ENCODE data around the gene WDR70. TPM values are rescaled to one million over a fixed set of nuclear protein-coding genes. Genes with fewer than 3 reads are reported as not detected.
"Not testable (repeated sequence)": the region's sequence is repeated elsewhere in the genome, so short reads cannot be mapped to it uniquely, and the experiment has no call there.

Gene WDR70
- total and polyA plus RNA-seq, 2 donors (not counting 1 experiment from before 2014, with no cell fraction given) = 31.4 to 34.0 TPM

GRCh38 chr5:37645707-37646106 is 266.6 kb downstream of the WDR70 start:
- no peak for DNase-seq (ENCODE audit: low read depth in 2 of 2)
- Histone ChIP-seq H3K36me3 (ENCODE audit: control insufficient read depth, insufficient read depth, low read length) (no peaks in the 10 kb centered on the region), H3K27me3 (ENCODE audit: control insufficient read depth, insufficient read depth, low read length) (no peaks in the 10 kb centered on the region), H3K4me2 (ENCODE audit: extremely low read depth, insufficient read depth, low read length) (no peak overlapping the region), H3K4me3 (replicated peaks in 1 of 4; ENCODE audit: control extremely low read depth in 1 of 4, insufficient read depth in 1 of 4, low read depth in 3 of 4, low read length in 4 of 4) (no peak overlapping the region), H3K79me2 (ENCODE audit: control insufficient read depth, insufficient read depth, low read length) (no peaks in the 10 kb centered on the region), H2AFZ (ENCODE audit: low read length) (no peak overlapping the region), H3K4me1 (ENCODE audit: control insufficient read depth, extremely low read depth, insufficient read depth, low read length) (no peaks in the 10 kb centered on the region), H3K9me3 (ENCODE audit: control insufficient read depth, insufficient read depth, low read depth, low read length) (no peaks in the 10 kb centered on the region), H3K27ac (ENCODE audit: insufficient read depth, low read length) (no peak overlapping the region), H3K9ac (ENCODE audit: insufficient read depth, low read length) (no peak overlapping the region), H4K20me1 (ENCODE audit: control insufficient read depth, extremely low read depth, insufficient read depth, low read length) (no peaks in the 10 kb centered on the region)
- TF ChIP-seq EZH2 (IDR thresholded peaks at IDR 0.05; ENCODE audit: low read length, missing control alignments) = no peak
- no peak for TF ChIP-seq CTCF (conservative IDR thresholded peaks at IDR 0.05 in 1 of 2, IDR thresholded peaks at IDR 0.05 in 1 of 2; ENCODE audit: low read depth in 1 of 2, low read length in 2 of 2)

GRCh38 chr5:37654566-37654965 is 275.4 kb downstream of the WDR70 start:
- DNase-seq (ENCODE audit: low read depth in 2 of 2); H2AFZ ChIP-seq (ENCODE audit: low read length); H3K27me3 ChIP-seq (ENCODE audit: control insufficient read depth, insufficient read depth, low read length); H4K20me1 ChIP-seq (ENCODE audit: control insufficient read depth, extremely low read depth, insufficient read depth, low read length); H3K4me3 ChIP-seq (replicated peaks in 1 of 4; ENCODE audit: control extremely low read depth in 1 of 4, insufficient read depth in 1 of 4, low read depth in 3 of 4, low read length in 4 of 4); H3K9me3 ChIP-seq (ENCODE audit: control insufficient read depth, insufficient read depth, low read depth, low read length); H3K4me1 ChIP-seq (ENCODE audit: control insufficient read depth, extremely low read depth, insufficient read depth, low read length); H3K4me2 ChIP-seq (ENCODE audit: extremely low read depth, insufficient read depth, low read length); H3K36me3 ChIP-seq (ENCODE audit: control insufficient read depth, insufficient read depth, low read length); H3K79me2 ChIP-seq (ENCODE audit: control insufficient read depth, insufficient read depth, low read length); H3K27ac ChIP-seq (ENCODE audit: insufficient read depth, low read length); H3K9ac ChIP-seq (ENCODE audit: insufficient read depth, low read length): not testable (repeated sequence)

- no peak overlapping the region for H3K9ac ChIP-seq (ENCODE audit: insufficient read depth, low read length)
Observed at GRCh38 chr5:37657046-37657445, 277.9 kb downstream of the WDR70 start.

More at GRCh38 chr5:37657046-37657445, 277.9 kb downstream of the WDR70 start:
- no peaks in the 10 kb centered on the region for H3K9me3 ChIP-seq (ENCODE audit: control insufficient read depth, insufficient read depth, low read depth, low read length)
- H3K27me3 ChIP-seq (ENCODE audit: control insufficient read depth, insufficient read depth, low read length) = no peaks in the 10 kb centered on the region
- no peak overlapping the region for H3K4me3 ChIP-seq (replicated peaks in 1 of 4; ENCODE audit: control extremely low read depth in 1 of 4, insufficient read depth in 1 of 4, low read depth in 3 of 4, low read length in 4 of 4)
- H3K79me2 ChIP-seq (ENCODE audit: control insufficient read depth, insufficient read depth, low read length) = no peaks in the 10 kb centered on the region
- no peak overlapping the region for H3K4me2 ChIP-seq (ENCODE audit: extremely low read depth, insufficient read depth, low read length)
- H4K20me1 ChIP-seq (ENCODE audit: control insufficient read depth, extremely low read depth, insufficient read depth, low read length) = no peaks in the 10 kb centered on the region
- no peak overlapping the region for H3K27ac ChIP-seq (ENCODE audit: insufficient read depth, low read length)
- H3K36me3 ChIP-seq (ENCODE audit: control insufficient read depth, insufficient read depth, low read length) = no peaks in the 10 kb centered on the region
- no peaks in the 10 kb centered on the region for H3K4me1 ChIP-seq (ENCODE audit: control insufficient read depth, extremely low read depth, insufficient read depth, low read length)
- H2AFZ ChIP-seq (ENCODE audit: low read length) = no peak overlapping the region
- DNase-seq (ENCODE audit: low read depth in 2 of 2) = no peak
- TF ChIP-seq EZH2 (IDR thresholded peaks at IDR 0.05; ENCODE audit: low read length, missing control alignments) (no peak), CTCF (conservative IDR thresholded peaks at IDR 0.05 in 1 of 2, IDR thresholded peaks at IDR 0.05 in 1 of 2; ENCODE audit: low read depth in 1 of 2, low read length in 2 of 2) (no peak)

All from fibroblast of lung (primary cell).